HepG2 (cell line): Measurements from ENCODE around the gene MAP2K7. TPM values are rescaled to one million over a fixed set of nuclear protein-coding genes. Genes with fewer than 3 reads are reported as not detected.

Experiments used
- AKNA ChIP-seq: sonication (generic); formaldehyde crosslinking; IDR thresholded peaks from 2 replicates; pipeline ENCODE4 v1.4.0; 2020; ENCODE audit warnings: missing genetic modification reagents, borderline replicate concordance
- ATM ChIP-seq: fragments of 450-650 bp; IDR thresholded peaks from 2 replicates; pipeline ENCODE4 v1.7.1; 2017; ENCODE audit warnings: mild to moderate bottlenecking, borderline replicate concordance
- CBX5 ChIP-seq: sonication (generic); formaldehyde crosslinking; IDR thresholded peaks from 2 replicates; pipeline ENCODE4 v1.4.0; 2020; ENCODE audit warnings: missing genetic modification reagents, borderline replicate concordance
- FIP1L1 ChIP-seq: fragments of 200-400 bp; formaldehyde crosslinking; IDR thresholded peaks from 2 replicates; pipeline ENCODE4 v1.6.1; 2018; ENCODE audit warnings: low read depth, mild to moderate bottlenecking, low read length, moderate library complexity, borderline replicate concordance; ENCODE audit not compliant: insufficient read depth
- HINFP ChIP-seq: sonication (generic); formaldehyde crosslinking; IDR thresholded peaks from 2 replicates; pipeline ENCODE4 v1.4.0; 2020; ENCODE audit warnings: low read depth, mild to moderate bottlenecking, missing genetic modification reagents
- HOXD1 ChIP-seq: sonication (generic); formaldehyde crosslinking; IDR thresholded peaks from 2 replicates; pipeline ENCODE4 v1.5.0; 2020; ENCODE audit warnings: missing genetic modification reagents
- MTERF4 ChIP-seq: sonication (generic); formaldehyde crosslinking; IDR thresholded peaks from 2 replicates; pipeline ENCODE4 v1.8.0; 2023; ENCODE audit warnings: mild to moderate bottlenecking, missing genetic modification reagents
- SMAD3 ChIP-seq: sonication (generic); formaldehyde crosslinking; IDR thresholded peaks from 2 replicates; pipeline ENCODE4 v1.4.0; 2020; ENCODE audit warnings: missing genetic modification reagents
- SMYD3 ChIP-seq: sonication (generic); formaldehyde crosslinking; IDR thresholded peaks from 2 replicates; pipeline ENCODE4 v1.8.1; 2023; ENCODE audit warnings: mild to moderate bottlenecking, missing genetic modification reagents
- SOX6 ChIP-seq, 2 experiments: fragments of 450-650 bp in 1 of 2; sonication (generic) in 1 of 2; formaldehyde crosslinking in 1 of 2; IDR thresholded peaks; 2 replicates each; pipeline versions ENCODE4 v1.4.0 to v1.6.1; 2017 to 2020; ENCODE audit warnings: antibody characterized with exemption in 1 of 2, mild to moderate bottlenecking in 1 of 2, missing genetic modification reagents in 1 of 2
- SYNCRIP ChIP-seq: fragments of 200-400 bp; formaldehyde crosslinking; IDR thresholded peaks from 2 replicates; pipeline ENCODE4 v1.6.1; 2018; ENCODE audit warnings: mild to moderate bottlenecking, low read depth, low read length; ENCODE audit not compliant: insufficient read depth
- ZNF142 ChIP-seq: sonication (generic); formaldehyde crosslinking; IDR thresholded peaks from 2 replicates; pipeline ENCODE4 v1.4.0; 2020; ENCODE audit warnings: missing genetic modification reagents
- ZNF678 ChIP-seq: sonication (generic); formaldehyde crosslinking; IDR thresholded peaks from 2 replicates; pipeline ENCODE4 v1.4.0; 2020; ENCODE audit warnings: mild to moderate bottlenecking, missing genetic modification reagents
- polyA plus RNA-seq, 8 experiments: library from polyadenylated mRNA; depleted of rRNA in 3 of 8; stranded (reverse) in 7 of 8; unstranded in 1 of 8; fragments of >200 nt; fragmentation: Illumina TruSeq in 4 of 8; extraction: Trizol in 4 of 8; gene quantifications; 2 replicates each; pipeline versions ENCODE4 v1.2.1 to v1.2.3, GENCODE V29; 2011 to 2016; ENCODE audit warnings: low read depth in 4 of 8, missing spikeins in 1 of 8, mixed read lengths in 1 of 8; ENCODE audit not compliant: insufficient read depth in 1 of 8
- total RNA-seq, 5 experiments: library from RNA; depleted of rRNA; stranded (reverse); fragments of >200 nt; fragmentation: Illumina TruSeq; extraction: Trizol; gene quantifications; 2 replicates each; pipeline ENCODE4 v1.2.3, GENCODE V29; 2016; ENCODE audit warnings: low read depth in 1 of 5

The MAP2K7 gene
- total and polyA plus RNA-seq, 2 of the 13 experiments (the other 11 are each of a cell fraction or from before 2014, with no cell fraction given) = 9.0 to 10.8 TPM

- no peak for TF ChIP-seq AKNA
- TF ChIP-seq ZNF142 (CRISPR knock-in tag) = 0 out of 2 replicates have a peak, but pooled peaks have one; percentile 33
- no peak for TF ChIP-seq HINFP (CRISPR knock-in tag)
- TF ChIP-seq ZNF678 = no peak
- no peak for TF ChIP-seq CBX5 (CRISPR knock-in tag)
- TF ChIP-seq HOXD1 (CRISPR knock-in tag) = no peak
- no peak for TF ChIP-seq SYNCRIP
- no peak for TF ChIP-seq ATM
- no peak for TF ChIP-seq SMAD3
- TF ChIP-seq MTERF4 (CRISPR knock-in tag) = no peak
- no peak for TF ChIP-seq SOX6 (IDR thresholded peaks at IDR 0.05)
- peak; percentile 74 for TF ChIP-seq SOX6 (CRISPR knock-in tag; IDR thresholded peaks at IDR 0.05)
- no peak for TF ChIP-seq SMYD3 (CRISPR knock-in tag)
- no peak for TF ChIP-seq FIP1L1
Observed at GRCh38 chr19:7897292-7897691, 6.4 kb upstream of the MAP2K7 start (continued).
